OCI-LY7 (cell line): ENCODE measurements around the gene ARSH.

ENCODE experiments used
- CTCF ChIP-seq: fragments of 200-600 bp; sonication (generic); conservative IDR thresholded peaks from 2 replicates; pipeline ENCODE4 v1.5.1; 2014; ENCODE audit warnings: mild to moderate bottlenecking, antibody characterized with exemption, low read length, moderate library complexity, mixed read lengths
- EZH2phosphoT487 ChIP-seq: fragments of 200-600 bp; sonication (generic); IDR thresholded peaks from 2 replicates; pipeline ENCODE4 v1.6.1; 2018; ENCODE audit warnings: low read depth, borderline replicate concordance, mild to moderate bottlenecking, mixed run types, antibody characterized with exemption, low read length, moderate library complexity, mixed read lengths

- TF ChIP-seq CTCF (no peak), EZH2phosphoT487 (no peak)
Observed at GRCh38 chrX:3046253-3047240, 40.2 kb downstream of the ARSH start.
